K562 (cell line): Measurements from ENCODE around the gene ZBTB24. TPM values are rescaled to one million over a fixed set of nuclear protein-coding genes. Genes with fewer than 3 reads are reported as not detected.
A peak's percentile ranks its signal among the peaks of the same experiment; 100 is the strongest.

Experiments used
- ATAC-seq: fragments of 200-7000 bp; cut with Tn5 transposase; 3 replicates; pipeline ENCODE4 v1.9.1; 2020; ENCODE audit warnings: moderate library complexity
- BruUV-seq: library from RNA; stranded (reverse); fragments of 400-500 nt; replicated peaks from 2 replicates; lab custom pipeline; 2021; lab: Mats Ljungman, UMichigan
- CTCF ChIA-PET: fragments of 300-600 bp; formaldehyde crosslinking; extraction: SDS; loops from one replicate; lab custom pipeline; 2021; ENCODE audit warnings: low intra/inter-chr PET ratio; lab: Yijun Ruan, JAX
- POLR2A ChIA-PET: fragments of 300-600, 350-650 bp; sonication (Branson Sonifier 250); formaldehyde crosslinking; extraction: SDS; loops from one replicate; lab custom pipeline; 2021; ENCODE audit warnings: antibody characterized with exemption, inconsistent platforms; lab: Yijun Ruan, JAX
- DNase-seq, 4 experiments: peaks; one replicate each; pipeline versions ENCODE4 v3.0.0 to v3.0.0-alpha.2; 2011 to 2018; ENCODE audit warnings: low spot score in 3 of 4, mixed read lengths in 3 of 4; ENCODE audit errors: extremely low read depth in 1 of 4
- FAIRE-seq: peaks from 2 replicates; lab custom pipeline; 2011; peaks lifted over from hg19 to GRCh38; lab: Jason Lieb, UNC
- H2AFZ ChIP-seq: 2 replicates; pipeline ENCODE4 v1.6.0; 2011; ENCODE audit warnings: low read depth, low read length, control low read depth, inconsistent platforms
- H3K27ac ChIP-seq: fragments of 200-600 bp; 3 replicates; pipeline ENCODE4 v1.8.0; 2011; ENCODE audit warnings: low read depth, mild to moderate bottlenecking, control low read depth, inconsistent platforms, low read length, moderate library complexity, mixed read lengths; ENCODE audit errors: extremely low read depth
- H3K27me3 ChIP-seq, 2 experiments: fragments of 300-600 bp in 1 of 2; 2 replicates in 1 of 2; 3 replicates in 1 of 2; pipeline versions ENCODE4 v1.6.0 to v1.8.0; 2011; ENCODE audit warnings: inconsistent platforms in 2 of 2, low read length in 2 of 2, mild to moderate bottlenecking in 1 of 2, mixed read lengths in 1 of 2, moderate library complexity in 1 of 2; ENCODE audit not compliant: control insufficient read depth in 2 of 2, insufficient read depth in 2 of 2
- H3K36me3 ChIP-seq: fragments of 300-600 bp; 3 replicates; pipeline ENCODE4 v1.8.0; 2011; ENCODE audit warnings: mild to moderate bottlenecking, low read length, inconsistent platforms; ENCODE audit not compliant: control insufficient read depth, insufficient read depth
- H3K4me1 ChIP-seq, 2 experiments: fragments of 200-600 bp in 1 of 2; replicated peaks in 1 of 2; 2 replicates in 1 of 2; 3 replicates in 1 of 2; pipeline versions ENCODE4 v1.5.1 to v1.8.0; 2011; ENCODE audit warnings: inconsistent platforms in 2 of 2, low read length in 2 of 2, mild to moderate bottlenecking in 1 of 2, mixed read lengths in 1 of 2, moderate library complexity in 1 of 2; ENCODE audit not compliant: control insufficient read depth in 2 of 2, insufficient read depth in 2 of 2
- H3K4me2 ChIP-seq: 2 replicates; pipeline ENCODE4 v1.6.1; 2011; ENCODE audit warnings: low read length, control low read depth, inconsistent platforms, mixed read lengths; ENCODE audit not compliant: insufficient read depth
- H3K4me3 ChIP-seq: fragments of 200-600 bp; sonication (generic), shearing (Covaris generic); 2 replicates; pipeline ENCODE4 v1.5.1; 2016; ENCODE audit warnings: control low read depth, inconsistent platforms
- H3K79me2 ChIP-seq: fragments of 200-600 bp; 3 replicates; pipeline ENCODE4 v1.8.0; 2011; ENCODE audit warnings: low read length, inconsistent platforms; ENCODE audit not compliant: control insufficient read depth, insufficient read depth
- H3K9ac ChIP-seq, 2 experiments: 2 replicates each; pipeline versions ENCODE4 v1.6.0 to v1.6.1; 2011; ENCODE audit warnings: low read depth in 2 of 2, low read length in 2 of 2, control low read depth in 1 of 2, inconsistent platforms in 1 of 2, mild to moderate bottlenecking in 1 of 2, mixed read lengths in 1 of 2; ENCODE audit not compliant: insufficient read depth in 1 of 2
- H3K9me1 ChIP-seq: one replicate; pipeline ENCODE4 v1.6.0; 2011; ENCODE audit warnings: inconsistent platforms, mild to moderate bottlenecking, low read length, moderate library complexity; ENCODE audit not compliant: control insufficient read depth, insufficient read depth
- H3K9me3 ChIP-seq: replicated peaks from 2 replicates; pipeline ENCODE4 v1.5.1; 2011; ENCODE audit warnings: low read depth, low read length, inconsistent platforms; ENCODE audit not compliant: control insufficient read depth, insufficient read depth
- H4K20me1 ChIP-seq: replicated peaks from 2 replicates; pipeline ENCODE4 v1.6.1; 2011; ENCODE audit warnings: low read length, inconsistent platforms, mixed read lengths; ENCODE audit not compliant: control insufficient read depth, insufficient read depth
- BCL6 ChIP-seq: fragments of 250-450 bp; sonication (Bioruptor Pico); IDR thresholded peaks from 2 replicates; pipeline ENCODE4 v1.4.0; 2020
- CEBPB ChIP-seq: fragments of 450-650 bp; IDR thresholded peaks from 2 replicates; pipeline ENCODE4 v1.6.1; 2016; ENCODE audit warnings: missing genetic modification characterization, missing compliant biosample characterization
- CEBPG ChIP-seq, 3 experiments: fragments of 200-800 bp in 1 of 3; sonication (Bioruptor generic) in 1 of 3; sonication (generic) in 1 of 3; formaldehyde crosslinking in 1 of 3; IDR thresholded peaks in 2 of 3; conservative IDR thresholded peaks in 1 of 3; 2 replicates each; pipeline versions ENCODE4 v1.6.1 to v1.8.0; 2016 to 2022; ENCODE audit warnings: missing compliant biosample characterization in 2 of 3, missing genetic modification characterization in 2 of 3, mild to moderate bottlenecking in 1 of 3, missing genetic modification reagents in 1 of 3
- WGBS: fragments of 100-300 bp; shearing (Covaris generic); methylation state at CpG from one replicate; pipeline ENCODE4 v1.1.6; 2016; ENCODE audit warnings: low coverage, mixed read lengths; ENCODE audit not compliant: insufficient coverage; ENCODE audit errors: missing lambda C conversion rate; 5-methylcytosine and 5-hydroxymethylcytosine counted together
- in situ Hi-C: fragments of 300-500 bp; cut with MboI; formaldehyde crosslinking; loops from 4 replicates; pipeline ENCODE4 v1.15.0; 2018; ENCODE audit warnings: inconsistent platforms, mixed read lengths
- intact Hi-C: fragments of 100-400 bp; cut with micrococcal nuclease; formaldehyde crosslinking; loops from 2 replicates; pipeline ENCODE4 v1.14.2; 2022
- polyA plus RNA-seq, 8 experiments: library from polyadenylated mRNA; depleted of rRNA in 4 of 8; stranded (reverse) in 5 of 8; unstranded in 3 of 8; fragments of >200 nt; fragmentation: Nextera tagmentation in 2 of 8; fragmentation: Illumina TruSeq in 1 of 8; extraction: Ambion mirVana in 2 of 8; extraction: Trizol in 1 of 8; gene quantifications; 2 replicates each; pipeline versions ENCODE4 v1.2.1 to v1.2.3, GENCODE V29; 2011 to 2014; ENCODE audit warnings: inconsistent platforms in 1 of 8, missing spikeins in 1 of 8
- total RNA-seq, 7 experiments: library from RNA; depleted of rRNA in 6 of 7; stranded (reverse); fragments of >200 nt in 6 of 7; fragmentation: Illumina TruSeq in 2 of 7; extraction: Trizol in 2 of 7; gene quantifications; 2 replicates each; pipeline versions ENCODE4 v1.2.1 to v1.2.3, GENCODE V29; 2011 to 2021; ENCODE audit warnings: low replicate concordance in 1 of 7

Gene ZBTB24
- total and polyA plus RNA-seq, 9 of the 15 experiments (the other 6 are each of a cell fraction or from before 2014, with no cell fraction given): 2.0 to 16.7 (median 8.3) TPM

GRCh38 chr6:109417646-109418045, 65.4 kb downstream of the ZBTB24 start:
- FAIRE-seq (no peak), ATAC-seq (no peak), DNase-seq (no peak)
- Histone ChIP-seq H3K4me1 (no peaks in the 10 kb centered on the region), H3K9me3 (no peaks in the 10 kb centered on the region), H4K20me1 (no peaks in the 10 kb centered on the region), H3K36me3 (no peaks in the 10 kb centered on the region), H3K4me3 (no peak overlapping the region), H2AFZ (no peak overlapping the region), H3K27ac (no peak overlapping the region), H3K4me2 (no peak overlapping the region), H3K27me3 (no peaks in the 10 kb centered on the region), H3K9me1 (no peaks in the 10 kb centered on the region), H3K9ac (no peak overlapping the region), H3K79me2 (no peaks in the 10 kb centered on the region)
- POLR2A ChIA-PET: interaction anchor here (1.0 kb wide), 1 partner anchor 23 kb away, joined by 3 read pairs; the partner anchor contains the start of genes PPIL6 and SMPD2
- BruUV-seq: no TSS peak
- intact Hi-C loops (no loop called here), in situ Hi-C loops (no loop called here)
- 25% methylated on average over 4 of the region's 4 CpGs for WGBS
- CTCF ChIA-PET: no interaction called here
- TF ChIP-seq CEBPG (CRISPR knock-in tag; IDR thresholded peaks at IDR 0.05) (no peak), CEBPG (tag; conservative IDR thresholded peaks at IDR 0.05 in 1 of 2, IDR thresholded peaks at IDR 0.05 in 1 of 2) (peak in 1 of 2 experiments; percentile 51; a peak in 1 of 4 replicates), CEBPB (peak; percentile 66), BCL6 (CRISPR knock-in tag) (no peak)

Other genes starting within 250 kb of the ZBTB24 start
- gene CD164, start 100.8 kb downstream of the ZBTB24 start, total RNA-seq (2014; rRNA removed): 79.5 and 92.7 TPM in 2 replicates
- 121 and 134 TPM in 2 replicates for gene CD164, start 100.8 kb downstream of the ZBTB24 start, total RNA-seq (2014; rRNA removed; fragmentation: Illumina TruSeq; extraction: Trizol)
- gene CD164, start 100.8 kb downstream of the ZBTB24 start, total RNA-seq (2015; rRNA removed; fragmentation: Illumina TruSeq; extraction: Trizol): 191 and 199 TPM in 2 replicates
- 164 and 169 TPM in 2 replicates for gene CD164, start 100.8 kb downstream of the ZBTB24 start, total RNA-seq (2021)
- 317 and 349 TPM in 2 replicates for gene CD164, start 100.8 kb downstream of the ZBTB24 start, polyA plus RNA-seq (2011; rRNA removed)
- gene CD164, start 100.8 kb downstream of the ZBTB24 start, polyA plus RNA-seq (2014; fragmentation: Illumina TruSeq; extraction: Trizol): 186 and 188 TPM in 2 replicates
- 100 to 1,000 TPM; 165 to 179 TPM for gene CD164, start 100.8 kb downstream of the ZBTB24 start, polyA plus RNA-seq (2014; fragmentation: Nextera tagmentation; extraction: Ambion mirVana)
- 117 and 143 TPM in 2 replicates for gene CD164, start 100.8 kb downstream of the ZBTB24 start, polyA plus RNA-seq (2014; rRNA removed)
- gene PPIL6, start 42.6 kb downstream of the ZBTB24 start, total RNA-seq (2014; rRNA removed): 0.33 TPM in 1 of 2 replicates, not detected in the other
- 0.64 and 0.98 TPM in 2 replicates for gene PPIL6, start 42.6 kb downstream of the ZBTB24 start, total RNA-seq (2014; rRNA removed; fragmentation: Illumina TruSeq; extraction: Trizol)
- gene PPIL6, start 42.6 kb downstream of the ZBTB24 start, total RNA-seq (2015; rRNA removed; fragmentation: Illumina TruSeq; extraction: Trizol): 0.68 and 0.76 TPM in 2 replicates
- gene PPIL6, start 42.6 kb downstream of the ZBTB24 start, total RNA-seq (2021): 0.47 and 0.87 TPM in 2 replicates
- 0.36 and 1.1 TPM in 2 replicates for gene PPIL6, start 42.6 kb downstream of the ZBTB24 start, polyA plus RNA-seq (2011; rRNA removed)
- 0.35 and 0.49 TPM in 2 replicates for gene PPIL6, start 42.6 kb downstream of the ZBTB24 start, polyA plus RNA-seq (2014; fragmentation: Illumina TruSeq; extraction: Trizol)
- under 1 TPM; 0.13 to 0.14 TPM for gene PPIL6, start 42.6 kb downstream of the ZBTB24 start, polyA plus RNA-seq (2014; fragmentation: Nextera tagmentation; extraction: Ambion mirVana)
- 0.03 and 1.5 TPM in 2 replicates for gene PPIL6, start 42.6 kb downstream of the ZBTB24 start, polyA plus RNA-seq (2014; rRNA removed)
- gene SMPD2, start 42.5 kb downstream of the ZBTB24 start, total RNA-seq (2014; rRNA removed): 20.8 and 23.9 TPM in 2 replicates
- 8.8 and 14.5 TPM in 2 replicates for gene SMPD2, start 42.5 kb downstream of the ZBTB24 start, total RNA-seq (2014; rRNA removed; fragmentation: Illumina TruSeq; extraction: Trizol)
- 16.8 and 18.1 TPM in 2 replicates for gene SMPD2, start 42.5 kb downstream of the ZBTB24 start, total RNA-seq (2015; rRNA removed; fragmentation: Illumina TruSeq; extraction: Trizol)
- gene SMPD2, start 42.5 kb downstream of the ZBTB24 start, total RNA-seq (2021): 20.4 TPM in 2 replicates
- 14.8 and 18.3 TPM in 2 replicates for gene SMPD2, start 42.5 kb downstream of the ZBTB24 start, polyA plus RNA-seq (2011; rRNA removed)
- 20.5 TPM in 2 replicates for gene SMPD2, start 42.5 kb downstream of the ZBTB24 start, polyA plus RNA-seq (2014; fragmentation: Illumina TruSeq; extraction: Trizol)
- 1 to 10 TPM in 1 of 2 experiments, under 1 TPM in 1; 0.13 to 1.2 TPM for gene SMPD2, start 42.5 kb downstream of the ZBTB24 start, polyA plus RNA-seq (2014; fragmentation: Nextera tagmentation; extraction: Ambion mirVana)
- gene SMPD2, start 42.5 kb downstream of the ZBTB24 start, polyA plus RNA-seq (2014; rRNA removed): 19.3 and 21.8 TPM in 2 replicates
- gene MICAL1, start 27.4 kb downstream of the ZBTB24 start, total RNA-seq (2014; rRNA removed): 7.0 and 10.5 TPM in 2 replicates
- gene MICAL1, start 27.4 kb downstream of the ZBTB24 start, total RNA-seq (2014; rRNA removed; fragmentation: Illumina TruSeq; extraction: Trizol): 3.0 and 3.7 TPM in 2 replicates
- gene MICAL1, start 27.4 kb downstream of the ZBTB24 start, total RNA-seq (2015; rRNA removed; fragmentation: Illumina TruSeq; extraction: Trizol): 4.6 and 5.3 TPM in 2 replicates
- 11.0 and 12.3 TPM in 2 replicates for gene MICAL1, start 27.4 kb downstream of the ZBTB24 start, total RNA-seq (2021)
- gene MICAL1, start 27.4 kb downstream of the ZBTB24 start, polyA plus RNA-seq (2011; rRNA removed): 11.5 and 11.6 TPM in 2 replicates
- 8.4 and 9.0 TPM in 2 replicates for gene MICAL1, start 27.4 kb downstream of the ZBTB24 start, polyA plus RNA-seq (2014; fragmentation: Illumina TruSeq; extraction: Trizol)
- under 1 TPM; 0.07 to 0.15 TPM for gene MICAL1, start 27.4 kb downstream of the ZBTB24 start, polyA plus RNA-seq (2014; fragmentation: Nextera tagmentation; extraction: Ambion mirVana)
- gene MICAL1, start 27.4 kb downstream of the ZBTB24 start, polyA plus RNA-seq (2014; rRNA removed): 11.5 and 15.2 TPM in 2 replicates
- 0.59 and 0.78 TPM in 2 replicates for gene AK9, start 208.0 kb upstream of the ZBTB24 start, total RNA-seq (2014; rRNA removed)
- 0.91 and 0.96 TPM in 2 replicates for gene AK9, start 208.0 kb upstream of the ZBTB24 start, total RNA-seq (2014; rRNA removed; fragmentation: Illumina TruSeq; extraction: Trizol)
- 0.79 and 1.3 TPM in 2 replicates for gene AK9, start 208.0 kb upstream of the ZBTB24 start, total RNA-seq (2015; rRNA removed; fragmentation: Illumina TruSeq; extraction: Trizol)
- gene AK9, start 208.0 kb upstream of the ZBTB24 start, total RNA-seq (2021): 0.93 and 1.1 TPM in 2 replicates
- gene AK9, start 208.0 kb upstream of the ZBTB24 start, polyA plus RNA-seq (2011; rRNA removed): 0.66 and 1.3 TPM in 2 replicates
- 0.68 and 1.4 TPM in 2 replicates for gene AK9, start 208.0 kb upstream of the ZBTB24 start, polyA plus RNA-seq (2014; fragmentation: Illumina TruSeq; extraction: Trizol)
- gene AK9, start 208.0 kb upstream of the ZBTB24 start, polyA plus RNA-seq (2014; fragmentation: Nextera tagmentation; extraction: Ambion mirVana): 1 to 10 TPM; 1.2 to 1.9 TPM
- gene AK9, start 208.0 kb upstream of the ZBTB24 start, polyA plus RNA-seq (2014; rRNA removed): 0.60 and 2.2 TPM in 2 replicates
- gene FIG4, start 208.1 kb upstream of the ZBTB24 start, total RNA-seq (2014; rRNA removed): 3.4 and 4.9 TPM in 2 replicates
- 5.3 and 5.6 TPM in 2 replicates for gene FIG4, start 208.1 kb upstream of the ZBTB24 start, total RNA-seq (2014; rRNA removed; fragmentation: Illumina TruSeq; extraction: Trizol)
- 4.3 and 5.0 TPM in 2 replicates for gene FIG4, start 208.1 kb upstream of the ZBTB24 start, total RNA-seq (2015; rRNA removed; fragmentation: Illumina TruSeq; extraction: Trizol)
- gene FIG4, start 208.1 kb upstream of the ZBTB24 start, total RNA-seq (2021): 4.8 and 5.5 TPM in 2 replicates
- gene FIG4, start 208.1 kb upstream of the ZBTB24 start, polyA plus RNA-seq (2011; rRNA removed): 4.9 and 6.8 TPM in 2 replicates
- gene FIG4, start 208.1 kb upstream of the ZBTB24 start, polyA plus RNA-seq (2014; fragmentation: Illumina TruSeq; extraction: Trizol): 3.7 and 4.8 TPM in 2 replicates
- gene FIG4, start 208.1 kb upstream of the ZBTB24 start, polyA plus RNA-seq (2014; fragmentation: Nextera tagmentation; extraction: Ambion mirVana): 1 to 10 TPM; 1.5 to 1.8 TPM
- gene FIG4, start 208.1 kb upstream of the ZBTB24 start, polyA plus RNA-seq (2014; rRNA removed): 3.9 and 6.0 TPM in 2 replicates